OCI-LY7 (cell line): ENCODE measurements around the gene CACNA1B. TPM values are rescaled to one million over a fixed set of nuclear protein-coding genes. Genes with fewer than 3 reads are reported as not detected.

Source experiments
- BruUV-seq: library from RNA; stranded (reverse); fragments of 400-500 nt; replicated peaks from 2 replicates; lab custom pipeline; 2021; lab: Mats Ljungman, UMichigan
- CTCF ChIA-PET: fragments of 300-600 bp; sonication (Branson Sonifier 250); formaldehyde crosslinking; loops from one replicate; lab custom pipeline; 2022; ENCODE audit warnings: antibody characterized with exemption; ENCODE audit not compliant: unreplicated experiment; lab: Charles Lee
- POLR2A ChIA-PET: fragments of 300-600 bp; sonication (Branson Sonifier 250); formaldehyde crosslinking; loops from one replicate; lab custom pipeline; 2022; ENCODE audit warnings: antibody characterized with exemption; lab: Charles Lee
- DNase-seq: peaks from one replicate; pipeline ENCODE4 v3.0.0-alpha.2; 2015; ENCODE audit warnings: low spot score
- H2AFZ ChIP-seq: fragments of 200-600 bp; sonication (generic), shearing (Covaris generic); 2 replicates; pipeline ENCODE4 v1.6.1; 2014; ENCODE audit warnings: mild to moderate bottlenecking, antibody characterized with exemption, low read length, moderate library complexity
- H3K27ac ChIP-seq: fragments of 200-600 bp; sonication (generic); 2 replicates; pipeline ENCODE4 v1.5.1; 2014; ENCODE audit warnings: mixed run types, low read depth, mild to moderate bottlenecking, moderate library complexity, low read length, inconsistent platforms; ENCODE audit not compliant: poor library complexity, severe bottlenecking
- H3K36me3 ChIP-seq: fragments of 200-600 bp; sonication (generic); 2 replicates; pipeline ENCODE4 v1.6.1; 2014; ENCODE audit warnings: mild to moderate bottlenecking, antibody characterized with exemption, low read length, moderate library complexity, mixed read lengths; ENCODE audit not compliant: insufficient read depth
- H3K4me1 ChIP-seq: fragments of 200-600 bp; sonication (generic); 2 replicates; pipeline ENCODE4 v1.5.1; 2014; ENCODE audit warnings: mild to moderate bottlenecking, low read length; ENCODE audit not compliant: insufficient read depth, poor library complexity, severe bottlenecking
- H3K4me2 ChIP-seq: fragments of 200-600 bp; sonication (generic); 2 replicates; pipeline ENCODE4 v1.6.1; 2014; ENCODE audit warnings: mild to moderate bottlenecking, low read length
- H3K4me3 ChIP-seq: fragments of 200-600 bp; sonication (generic); 2 replicates; pipeline ENCODE4 v1.5.1; 2014; ENCODE audit warnings: mild to moderate bottlenecking, low read depth, low read length; ENCODE audit not compliant: poor library complexity, severe bottlenecking
- H3K79me2 ChIP-seq: fragments of 200-600 bp; sonication (generic); 2 replicates; pipeline ENCODE4 v1.6.1; 2016; ENCODE audit warnings: low read depth, mild to moderate bottlenecking, low read length, moderate library complexity, mixed read lengths; ENCODE audit not compliant: insufficient read depth
- H3K9me2 ChIP-seq: fragments of 200-600 bp; sonication (generic); 2 replicates; pipeline ENCODE4 v1.6.1; 2016; ENCODE audit warnings: mild to moderate bottlenecking, low read length, mixed read lengths; ENCODE audit not compliant: insufficient read depth
- H3K9me3 ChIP-seq: fragments of 200-600 bp; sonication (generic); 2 replicates; pipeline ENCODE4 v1.6.1; 2014; ENCODE audit warnings: mild to moderate bottlenecking, mixed run types, low read length, mixed read lengths
- H4K20me1 ChIP-seq: fragments of 200-600 bp; sonication (generic); 2 replicates; pipeline ENCODE4 v1.6.1; 2014; ENCODE audit warnings: mild to moderate bottlenecking, antibody characterized with exemption, low read length, moderate library complexity, mixed read lengths; ENCODE audit not compliant: insufficient read depth
- CTCF ChIP-seq: fragments of 200-600 bp; sonication (generic); conservative IDR thresholded peaks from 2 replicates; pipeline ENCODE4 v1.5.1; 2014; ENCODE audit warnings: mild to moderate bottlenecking, antibody characterized with exemption, low read length, moderate library complexity, mixed read lengths
- EZH2phosphoT487 ChIP-seq: fragments of 200-600 bp; sonication (generic); IDR thresholded peaks from 2 replicates; pipeline ENCODE4 v1.6.1; 2018; ENCODE audit warnings: low read depth, borderline replicate concordance, mild to moderate bottlenecking, mixed run types, antibody characterized with exemption, low read length, moderate library complexity, mixed read lengths
- intact Hi-C: fragments of 100-400 bp; cut with micrococcal nuclease; formaldehyde crosslinking; loops from one replicate; pipeline ENCODE4 v1.10.0; 2022; ENCODE audit not compliant: unreplicated experiment
- total RNA-seq, 2 experiments: library from RNA; depleted of rRNA in 1 of 2; stranded (reverse); fragments of >200 nt in 1 of 2; shearing (Covaris generic) in 1 of 2; gene quantifications; 2 replicates each; pipeline ENCODE4 v1.2.3, GENCODE V29; 2014 to 2022

The CACNA1B gene
- total RNA-seq, 2 experiments from 2014 or later = not detected

- POLR2A ChIA-PET = no interaction called here
- Histone ChIP-seq H3K27ac (no peak overlapping the region), H3K4me3 (no peak overlapping the region), H3K4me2 (no peak overlapping the region), H3K79me2 (no peaks in the 10 kb centered on the region), H4K20me1 (no peaks in the 10 kb centered on the region), H3K9me3 (no peaks in the 10 kb centered on the region), H3K9me2 (no peaks in the 10 kb centered on the region), H2AFZ (no peak overlapping the region), H3K36me3 (peaks cover 85% of the 10 kb centered on the region), H3K4me1 (no peaks in the 10 kb centered on the region)
- no peak for DNase-seq
- CTCF ChIA-PET = no interaction called here
- no TSS peak for BruUV-seq
- TF ChIP-seq EZH2phosphoT487 = no peak
- no peak for TF ChIP-seq CTCF
- intact Hi-C loops = no loop called here
These were observed 42.6 kb upstream of the CACNA1B start for GRCh38 chr9:137834846-137835546.

GRCh38 chr9:137836151-137836830, 41.3 kb upstream of the CACNA1B start:
- no peaks in the 10 kb centered on the region for H3K4me1 ChIP-seq
- H3K9me3 ChIP-seq = no peaks in the 10 kb centered on the region
- no peak overlapping the region for H3K4me3 ChIP-seq
- no peaks in the 10 kb centered on the region for H4K20me1 ChIP-seq
- H3K4me2 ChIP-seq = no peak overlapping the region
- no TSS peak for BruUV-seq
- no peaks in the 10 kb centered on the region for H3K9me2 ChIP-seq
- no peak overlapping the region for H2AFZ ChIP-seq
- intact Hi-C loops = no loop called here
- H3K27ac ChIP-seq = no peak overlapping the region
- TF ChIP-seq EZH2phosphoT487 (no peak), CTCF (no peak)
- H3K36me3 ChIP-seq = peaks cover 72% of the 10 kb centered on the region
- no peak for DNase-seq
- H3K79me2 ChIP-seq = no peaks in the 10 kb centered on the region
- ChIA-PET CTCF (interaction anchor here (0.6 kb wide), 1 partner anchor 75 kb away, joined by 3 read pairs; no protein-coding TSS in a partner anchor), POLR2A (no interaction called here)

- Histone ChIP-seq H3K4me1 (no peaks in the 10 kb centered on the region), H3K4me3 (no peak overlapping the region), H3K27ac (no peak overlapping the region), H2AFZ (no peak overlapping the region), H3K4me2 (no peak overlapping the region), H3K36me3 (peaks cover 66% of the 10 kb centered on the region), H4K20me1 (no peaks in the 10 kb centered on the region), H3K9me2 (no peaks in the 10 kb centered on the region), H3K79me2 (no peaks in the 10 kb centered on the region), H3K9me3 (no peaks in the 10 kb centered on the region)
- no peak for DNase-seq
- TF ChIP-seq CTCF = no peak
- no peak for TF ChIP-seq EZH2phosphoT487
- intact Hi-C loops = no loop called here
- ChIA-PET CTCF (no interaction called here), POLR2A (no interaction called here)
- BruUV-seq = no TSS peak
These were observed 40.7 kb upstream of the CACNA1B start for GRCh38 chr9:137836831-137837241.
